Thymus (tissue), 11 donors: ENCODE results near the gene FCHO2. TPM values are rescaled to one million over a fixed set of nuclear protein-coding genes. Genes with fewer than 3 reads are reported as not detected.
"Not testable (repeated sequence)": the region's sequence is repeated elsewhere in the genome, so short reads cannot be mapped to it uniquely, and the experiment has no call there.

Experiments used
- DNase-seq, 9 donors: peaks; one replicate each; pipeline ENCODE4 v3.0.0-alpha.2; 2013; ENCODE audit warnings: low spot score in 9 of 9, low read depth in 6 of 9, missing footprints in 1 of 9
- H3K27ac ChIP-seq, 2 donors: one replicate each; pipeline ENCODE4 v1.5.1; 2013; ENCODE audit warnings: control low read depth in 1 of 2, low read depth in 1 of 2, low read length in 1 of 2, mild to moderate bottlenecking in 1 of 2, moderate library complexity in 1 of 2
- H3K27me3 ChIP-seq, 2 donors: one replicate each; pipeline ENCODE4 v1.5.1; 2013; ENCODE audit warnings: low read length in 1 of 2; ENCODE audit not compliant: control insufficient read depth in 2 of 2, insufficient read depth in 1 of 2
- H3K36me3 ChIP-seq, 2 donors: one replicate each; pipeline ENCODE4 v1.5.1; 2013; ENCODE audit warnings: low read length in 1 of 2, mild to moderate bottlenecking in 1 of 2, moderate library complexity in 1 of 2; ENCODE audit not compliant: control insufficient read depth in 2 of 2, insufficient read depth in 2 of 2
- H3K4me1 ChIP-seq, 2 donors: one replicate each; pipeline ENCODE4 v1.5.1; 2013; ENCODE audit warnings: low read length in 2 of 2; ENCODE audit not compliant: control insufficient read depth in 2 of 2, insufficient read depth in 2 of 2
- H3K4me3 ChIP-seq, 2 donors: one replicate each; pipeline ENCODE4 v1.5.1; 2013; ENCODE audit warnings: low read length in 2 of 2, control low read depth in 1 of 2, mild to moderate bottlenecking in 1 of 2
- H3K9me3 ChIP-seq, 2 donors: one replicate each; pipeline ENCODE4 v1.5.1; 2013; ENCODE audit warnings: low read length in 1 of 2, mild to moderate bottlenecking in 1 of 2; ENCODE audit not compliant: control insufficient read depth in 2 of 2, insufficient read depth in 1 of 2
- WGBS: extraction: QIAGEN DNeasy Blood & Tissue Kit; methylation state at CpG from one replicate; pipeline ENCODE4 v1.1.7; 2013; 5-methylcytosine and 5-hydroxymethylcytosine counted together
- polyA plus RNA-seq: library from polyadenylated mRNA; stranded (reverse); fragments of 200-250 nt; gene quantifications from one replicate; pipeline ENCODE4 v1.2.3, GENCODE V29; 2013
- total RNA-seq: library from RNA; stranded (reverse); fragments of 120-200 nt; gene quantifications from one replicate; pipeline ENCODE4 v1.2.4, GENCODE V29; 2013
- donor health status: healthy.

The FCHO2 gene
- total and polyA plus RNA-seq, 2 donors: 7.7 to 17.8 TPM

DNA sequence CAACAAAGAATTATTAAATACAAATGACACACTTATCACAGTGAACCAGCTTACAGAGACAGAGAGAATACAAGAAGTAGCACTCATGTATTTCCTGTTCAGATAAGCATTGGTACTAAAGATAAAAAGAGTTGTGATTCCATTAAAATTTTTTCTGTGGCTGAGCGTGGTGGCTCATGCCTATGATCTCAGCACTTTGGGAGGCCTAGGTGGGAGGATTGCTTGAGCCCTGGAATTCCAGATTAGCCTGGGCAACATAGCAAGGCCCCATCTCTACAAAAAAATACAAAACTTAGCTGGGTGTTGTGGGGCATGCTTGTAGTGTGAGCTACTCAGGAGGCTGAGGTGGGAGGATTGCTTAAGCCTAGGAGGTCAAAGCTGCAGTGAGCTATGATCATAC, 32.9 kb downstream of the FCHO2 start:
- Histone ChIP-seq H3K27ac (no peak overlapping the region), H3K9me3 (no peaks in the 10 kb centered on the region), H3K4me3 (no peak overlapping the region), H3K36me3 (no peaks in the 10 kb centered on the region), H3K27me3 (no peaks in the 10 kb centered on the region), H3K4me1 (no peaks in the 10 kb centered on the region)
- WGBS: 81% methylated on average over 1 of the region's 1 CpG
- no peak for DNase-seq

DNA sequence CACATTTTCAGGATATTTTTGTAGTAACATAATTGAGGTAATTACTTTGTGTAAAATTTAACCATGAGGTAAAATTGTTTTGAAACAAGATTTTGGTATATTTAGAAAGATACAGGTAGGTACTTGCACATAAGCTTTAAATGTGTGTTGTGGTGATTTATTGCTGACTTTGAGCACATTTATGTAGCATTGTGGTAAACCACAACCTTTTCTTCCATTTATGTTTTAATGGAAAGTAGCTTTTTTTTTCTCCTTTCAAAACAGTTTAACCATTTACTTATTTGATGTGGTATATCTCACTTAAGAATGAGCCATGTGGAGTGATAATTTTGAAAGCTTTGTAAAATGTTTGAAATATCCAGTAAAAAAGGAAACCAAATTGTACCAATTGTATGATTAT, 35.6 kb downstream of the FCHO2 start:
- DNase-seq: peak in 5 of 9 donors; percentile 3 to 38 (median 6)
- Histone ChIP-seq H3K9me3 (no peaks in the 10 kb centered on the region), H3K4me3 (no peak overlapping the region), H3K4me1 (no peaks in the 10 kb centered on the region), H3K36me3 (no peaks in the 10 kb centered on the region), H3K27ac (no peak overlapping the region), H3K27me3 (no peaks in the 10 kb centered on the region)

DNA sequence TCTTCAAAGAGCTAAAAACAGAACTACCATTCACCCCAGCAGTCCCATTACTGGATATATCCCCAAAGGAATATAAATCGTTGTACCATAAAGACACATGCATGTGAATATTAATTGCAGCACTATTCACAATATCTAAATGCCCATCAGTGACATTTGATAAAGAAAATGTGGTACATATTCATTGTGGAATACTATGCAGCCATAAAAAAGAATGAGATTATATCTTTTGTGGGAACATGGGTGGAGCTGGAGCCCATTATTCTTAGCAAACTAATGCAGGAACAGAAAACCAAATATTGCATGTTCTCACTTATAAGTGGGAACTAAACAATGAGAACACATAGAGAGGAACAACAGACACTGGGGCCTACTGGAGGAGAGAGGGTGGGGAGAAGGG, 38.7 kb downstream of the FCHO2 start:
- Histone ChIP-seq H3K36me3 (no peaks in the 10 kb centered on the region), H3K27ac (no peak overlapping the region), H3K4me3 (no peak overlapping the region), H3K27me3 (no peaks in the 10 kb centered on the region), H3K9me3 (no peaks in the 10 kb centered on the region), H3K4me1 (no peaks in the 10 kb centered on the region)
- 96% methylated on average over 1 of the region's 1 CpG for WGBS
- no peak for DNase-seq

DNA sequence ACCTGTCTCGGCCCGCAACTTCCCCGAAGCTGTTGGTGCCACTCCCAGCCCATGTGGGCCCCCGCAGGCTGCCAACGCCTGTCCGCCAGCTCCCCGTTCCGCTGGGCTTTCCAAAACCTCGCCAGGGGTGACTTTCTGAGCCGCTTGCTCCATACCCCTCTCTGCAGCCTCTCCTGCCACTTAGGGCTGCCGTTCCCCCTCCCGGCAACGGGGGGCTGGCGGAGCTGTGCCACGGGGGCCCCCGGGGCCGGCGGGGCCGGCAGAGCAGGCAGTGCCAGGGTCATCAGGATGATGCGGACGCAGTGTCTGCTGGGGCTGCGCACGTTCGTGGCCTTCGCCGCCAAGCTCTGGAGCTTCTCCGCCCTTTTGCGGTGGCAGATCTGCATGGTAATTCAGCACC, 40.8 kb downstream of the FCHO2 start:
- no peaks in the 10 kb centered on the region for H3K36me3 ChIP-seq
- WGBS: 98% methylated on average over 28 of the region's 28 CpGs
- no peak overlapping the region for H3K4me3 ChIP-seq
- no peaks in the 10 kb centered on the region for H3K4me1 ChIP-seq
- no peak for DNase-seq
- no peaks in the 10 kb centered on the region for H3K9me3 ChIP-seq
- H3K27ac ChIP-seq: no peak overlapping the region
- no peaks in the 10 kb centered on the region for H3K27me3 ChIP-seq

DNA sequence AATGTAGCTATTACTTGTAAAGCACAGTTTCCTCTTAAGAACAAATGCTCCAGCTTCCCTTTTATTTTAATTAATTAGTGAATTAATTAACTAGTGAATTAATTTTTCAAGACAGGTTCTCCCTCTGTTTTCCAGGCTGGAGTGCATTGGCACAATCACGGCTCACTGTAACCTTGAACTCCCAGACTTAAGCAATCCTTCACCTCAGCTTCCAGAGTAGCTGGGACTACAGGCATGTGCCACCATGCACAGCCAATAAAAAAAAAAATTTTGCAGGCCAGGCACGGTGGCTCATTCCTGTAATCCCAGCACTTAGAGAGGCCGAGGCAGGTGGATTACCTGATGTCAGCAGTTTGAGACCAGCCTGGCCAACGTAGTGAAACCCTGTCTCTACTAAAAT, 44.1 kb downstream of the FCHO2 start:
- 96% methylated on average over 4 of the region's 4 CpGs for WGBS

DNA sequence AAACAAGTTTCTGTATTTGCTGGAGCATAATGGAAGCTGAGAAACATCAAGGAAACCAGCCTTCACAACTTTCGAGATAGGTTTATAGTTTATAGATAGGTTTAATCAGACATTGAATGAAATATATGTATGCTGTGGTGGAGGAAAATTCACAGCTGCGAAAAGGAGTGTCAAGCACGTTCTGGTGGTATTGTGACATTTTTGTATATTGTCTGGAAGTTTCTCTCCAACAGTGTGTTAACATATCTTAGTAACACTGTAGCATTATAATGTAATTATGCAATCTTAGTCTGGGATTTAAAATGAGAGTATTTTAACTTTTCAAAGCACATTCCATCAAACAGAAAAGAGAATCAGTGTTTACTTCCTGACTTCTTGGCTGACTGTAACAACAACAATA, 50.0 kb downstream of the FCHO2 start:
- no peak for DNase-seq
- H3K27me3 ChIP-seq: peaks cover 0 to 2% of the 10 kb centered on the region in 2 donors
- no peaks in the 10 kb centered on the region for H3K9me3 ChIP-seq
- no peaks in the 10 kb centered on the region for H3K36me3 ChIP-seq
- WGBS: 96% methylated on average over 3 of the region's 3 CpGs
- H3K4me3 ChIP-seq: no peak overlapping the region
- H3K4me1 ChIP-seq: no peaks in the 10 kb centered on the region
- no peak overlapping the region for H3K27ac ChIP-seq

More for the DNA sequence above, 44.1 kb downstream of the FCHO2 start:
- Histone ChIP-seq H3K36me3 (no peaks in the 10 kb centered on the region), H3K27ac (no peak overlapping the region), H3K27me3 (no peaks in the 10 kb centered on the region), H3K4me3 (no peak overlapping the region), H3K9me3 (no peaks in the 10 kb centered on the region), H3K4me1 (no peaks in the 10 kb centered on the region)
- DNase-seq: no peak

DNA sequence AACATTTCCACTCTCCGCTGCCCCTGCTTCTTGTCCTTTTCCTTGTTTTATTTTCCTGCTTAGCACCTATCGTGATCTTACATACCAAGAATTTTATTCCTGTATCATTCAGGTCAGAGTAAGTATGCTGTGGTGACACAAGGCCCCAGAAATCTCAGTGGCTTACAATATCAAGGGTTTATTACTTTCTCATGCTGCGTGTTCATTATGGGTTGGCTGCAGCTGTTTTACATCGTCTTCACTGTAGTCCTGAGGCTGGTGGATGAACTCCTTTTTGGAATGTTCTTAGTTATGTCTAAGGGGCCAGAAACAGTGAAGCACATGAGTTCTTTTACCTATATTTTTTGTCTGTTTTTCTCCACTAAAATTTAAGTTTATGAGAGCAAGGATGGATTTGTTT, 51.2 kb downstream of the FCHO2 start:
- H3K4me1 ChIP-seq: no peaks in the 10 kb centered on the region
- no peak overlapping the region for H3K4me3 ChIP-seq
- no peak overlapping the region for H3K27ac ChIP-seq
- no peaks in the 10 kb centered on the region for H3K9me3 ChIP-seq
- no peak for DNase-seq
- peaks cover 0 to 2% of the 10 kb centered on the region in 2 donors for H3K27me3 ChIP-seq
- H3K36me3 ChIP-seq: no peaks in the 10 kb centered on the region
- 97% methylated on average over 4 of the region's 4 CpGs for WGBS

DNA sequence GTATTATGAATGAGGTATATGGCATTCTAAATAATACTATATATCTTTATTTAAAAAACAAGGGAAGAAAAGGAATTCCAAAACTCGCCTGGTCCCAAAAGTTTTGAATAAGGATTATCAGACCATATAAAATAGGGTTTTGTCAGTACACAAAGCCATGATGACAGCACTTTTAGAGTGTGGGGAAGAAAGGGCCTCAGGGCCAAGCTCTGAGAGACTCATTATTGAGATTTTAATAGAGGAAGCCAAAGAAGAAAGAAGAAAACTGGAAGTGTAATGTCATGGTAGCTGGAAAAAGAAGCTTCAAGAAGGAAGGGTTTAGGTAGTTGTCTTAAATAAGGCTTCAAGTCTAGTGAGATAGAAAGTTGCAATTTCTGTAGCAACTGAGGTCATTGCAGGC, 53.0 kb downstream of the FCHO2 start:
- WGBS: 93% methylated on average over 1 of the region's 1 CpG
- H3K36me3 ChIP-seq: no peaks in the 10 kb centered on the region

DNA sequence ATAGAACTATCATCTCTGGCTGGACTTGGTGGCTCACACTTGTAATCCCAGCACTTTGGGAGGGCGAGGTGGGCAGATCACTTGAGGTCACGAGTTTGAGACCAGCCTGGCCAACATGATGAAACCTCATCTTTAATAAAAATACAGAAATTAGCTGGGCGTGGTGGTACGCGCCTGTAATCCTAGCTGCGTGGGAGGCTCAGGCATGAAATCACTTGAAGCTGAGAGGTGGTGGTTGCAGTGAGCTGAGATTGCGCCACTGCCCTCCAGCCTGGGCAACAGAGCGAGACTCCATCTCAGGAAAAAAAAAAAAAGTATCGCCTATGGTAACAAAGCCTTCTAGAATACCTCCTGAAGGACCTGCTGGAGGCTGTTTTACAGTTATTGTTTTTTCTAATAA, 55.8 kb downstream of the FCHO2 start:
- not testable (repeated sequence) for H3K27me3 ChIP-seq, DNase-seq, H3K4me1 ChIP-seq, H3K36me3 ChIP-seq, H3K9me3 ChIP-seq, H3K27ac ChIP-seq, H3K4me3 ChIP-seq
- WGBS: 96% methylated on average over 9 of the region's 9 CpGs

More for the DNA sequence above, 53.0 kb downstream of the FCHO2 start:
- no peaks in the 10 kb centered on the region for H3K9me3 ChIP-seq
- peaks cover 0 to 2% of the 10 kb centered on the region in 2 donors for H3K27me3 ChIP-seq
- no peaks in the 10 kb centered on the region for H3K4me1 ChIP-seq
- H3K4me3 ChIP-seq: no peak overlapping the region
- DNase-seq: no peak
- no peak overlapping the region for H3K27ac ChIP-seq

DNA sequence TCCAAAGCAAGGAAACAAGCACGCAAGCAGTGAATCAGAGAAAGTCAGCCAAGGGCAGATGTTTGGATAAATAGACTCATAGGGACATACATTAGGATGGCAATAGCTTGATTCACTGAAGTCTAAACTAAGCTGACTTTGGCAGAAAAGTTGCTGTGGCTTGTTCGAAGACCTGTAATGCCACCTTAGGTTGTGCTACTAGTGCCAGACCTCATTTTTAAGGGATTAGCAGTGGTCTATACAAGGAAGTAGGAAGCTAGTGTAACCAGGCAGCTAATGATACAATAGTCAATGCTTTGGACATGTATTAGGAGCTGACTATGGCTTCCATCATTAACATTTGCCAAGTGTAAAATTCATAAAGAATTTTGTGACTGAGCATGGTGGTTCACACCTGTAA, 63.1 kb downstream of the FCHO2 start:
- no peaks in the 10 kb centered on the region for H3K27me3 ChIP-seq
- H3K9me3 ChIP-seq: no peaks in the 10 kb centered on the region
- H3K4me3 ChIP-seq: no peak overlapping the region
- no peaks in the 10 kb centered on the region for H3K36me3 ChIP-seq
- no peaks in the 10 kb centered on the region for H3K4me1 ChIP-seq
- no peak overlapping the region for H3K27ac ChIP-seq
- no peak for DNase-seq
- 97% methylated on average over 2 of the region's 2 CpGs for WGBS
